GM21576 (cell line): ENCODE results near the gene RAB34.
"Not testable (repeated sequence)": the region's sequence is repeated elsewhere in the genome, so short reads cannot be mapped to it uniquely, and the experiment has no call there.

Experiments
- ATAC-seq: cut with Tn5 transposase; IDR thresholded peaks from one replicate; pipeline ENCODE4 v1.9.1; 2021; ENCODE audit warnings: mild to moderate bottlenecking, moderate library complexity; ENCODE audit not compliant: unreplicated experiment

Gene RAB34

GRCh38 chr17:28746611-28747050 lies 29.0 kb upstream of the RAB34 start:
- ATAC-seq = no peak

- ATAC-seq = no peak
These were observed 28.2 kb upstream of the RAB34 start for GRCh38 chr17:28745786-28746411.

- ATAC-seq = no peak
These were observed 27.5 kb upstream of the RAB34 start for GRCh38 chr17:28744972-28745785.

DNA sequence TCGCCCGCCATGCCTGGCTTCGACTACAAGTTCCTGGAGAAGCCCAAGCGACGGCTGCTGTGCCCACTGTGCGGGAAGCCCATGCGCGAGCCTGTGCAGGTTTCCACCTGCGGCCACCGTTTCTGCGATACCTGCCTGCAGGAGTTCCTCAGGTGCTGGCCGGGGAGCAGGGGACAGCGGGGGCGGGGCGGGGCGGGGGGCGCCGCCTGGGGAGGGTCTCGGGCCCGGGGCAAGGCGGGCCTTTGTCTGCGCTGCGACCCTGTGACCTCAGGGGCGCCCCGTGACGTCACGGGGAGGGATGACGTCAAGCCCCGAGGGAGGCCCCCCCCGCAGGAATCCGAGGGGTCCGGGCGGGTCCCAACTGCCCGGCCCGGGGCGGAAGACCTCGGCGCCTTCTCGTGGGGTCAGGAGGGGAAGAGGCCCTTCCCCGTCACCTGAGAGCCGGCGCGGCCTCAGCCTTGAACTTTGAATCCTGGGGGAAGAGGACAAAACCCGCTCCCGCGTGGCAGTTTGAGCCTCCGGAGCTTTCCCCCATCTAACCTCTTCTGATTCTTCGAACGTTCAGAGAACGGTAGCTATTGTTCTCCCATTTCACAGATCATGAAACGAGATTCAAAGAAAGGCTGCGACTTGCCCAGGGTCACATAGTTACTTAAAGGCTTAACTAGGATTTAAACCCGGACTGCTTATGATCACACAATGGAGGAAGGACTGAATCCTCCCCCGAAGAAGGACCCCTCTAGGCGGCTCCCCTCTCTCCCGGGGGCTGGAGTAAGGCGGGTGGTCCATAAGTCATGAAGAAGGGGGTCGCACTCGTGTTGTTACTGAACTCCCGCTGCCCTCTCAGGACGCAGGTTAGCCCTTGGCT lies 26.7 kb upstream of the RAB34 start:
- ATAC-seq = peak; percentile 28

GRCh38 chr17:28743243-28744103 lies 25.8 kb upstream of the RAB34 start, which contains the start of gene TRAF4:
Gene TRAF4, plus strand, starts transcription at chr17:28744011. Its CDS starts 102 bp downstream, at chr17:28744113.
- peak; percentile 64 for ATAC-seq

- no peak for ATAC-seq
These were observed 24.0 kb upstream of the RAB34 start for GRCh38 chr17:28741358-28742349.

DNA sequence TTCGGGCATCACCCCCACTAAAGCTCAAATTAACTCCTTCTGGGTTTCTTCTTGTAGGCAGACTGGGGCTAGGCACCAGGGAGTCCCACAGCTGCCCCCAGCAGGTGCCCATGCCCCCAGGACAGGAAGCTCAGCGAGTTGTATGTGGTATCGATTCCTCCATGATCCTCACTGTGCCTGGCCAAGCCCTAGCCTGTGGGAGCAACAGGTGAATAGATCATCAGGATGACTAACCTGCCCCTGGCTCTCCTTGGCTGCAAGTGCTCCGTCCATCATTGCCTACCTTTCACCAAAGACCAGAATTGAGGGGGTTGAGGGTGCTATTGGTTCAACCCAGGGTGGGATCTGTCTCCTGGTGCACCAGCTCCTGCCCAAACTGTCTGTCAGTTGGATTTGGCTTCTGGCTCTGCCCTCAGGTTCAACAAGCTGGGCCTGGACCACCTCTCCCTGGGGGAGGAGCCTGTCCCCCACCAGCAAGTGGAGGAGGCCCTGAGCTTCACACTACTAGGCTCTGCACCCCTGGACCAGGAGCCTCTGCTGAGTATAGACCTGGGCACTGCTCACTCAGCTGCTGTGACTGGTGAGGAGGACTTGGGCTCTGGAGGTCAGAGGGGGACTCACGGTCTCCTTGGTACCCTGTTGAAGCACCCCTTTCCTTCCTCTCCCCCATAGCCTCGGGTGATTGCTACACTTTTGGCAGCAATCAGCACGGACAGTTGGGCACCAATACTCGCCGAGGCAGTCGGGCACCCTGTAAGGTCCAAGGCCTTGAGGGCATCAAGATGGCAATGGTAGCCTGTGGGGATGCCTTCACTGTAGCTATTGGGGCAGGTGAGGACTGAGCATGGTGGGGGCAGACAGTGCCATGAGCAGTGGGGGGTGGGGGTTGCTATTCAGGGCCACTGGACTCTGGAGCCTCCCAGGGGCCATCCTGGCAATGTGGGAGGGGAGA lies 23.0 kb upstream of the RAB34 start:
- ATAC-seq = no peak

DNA sequence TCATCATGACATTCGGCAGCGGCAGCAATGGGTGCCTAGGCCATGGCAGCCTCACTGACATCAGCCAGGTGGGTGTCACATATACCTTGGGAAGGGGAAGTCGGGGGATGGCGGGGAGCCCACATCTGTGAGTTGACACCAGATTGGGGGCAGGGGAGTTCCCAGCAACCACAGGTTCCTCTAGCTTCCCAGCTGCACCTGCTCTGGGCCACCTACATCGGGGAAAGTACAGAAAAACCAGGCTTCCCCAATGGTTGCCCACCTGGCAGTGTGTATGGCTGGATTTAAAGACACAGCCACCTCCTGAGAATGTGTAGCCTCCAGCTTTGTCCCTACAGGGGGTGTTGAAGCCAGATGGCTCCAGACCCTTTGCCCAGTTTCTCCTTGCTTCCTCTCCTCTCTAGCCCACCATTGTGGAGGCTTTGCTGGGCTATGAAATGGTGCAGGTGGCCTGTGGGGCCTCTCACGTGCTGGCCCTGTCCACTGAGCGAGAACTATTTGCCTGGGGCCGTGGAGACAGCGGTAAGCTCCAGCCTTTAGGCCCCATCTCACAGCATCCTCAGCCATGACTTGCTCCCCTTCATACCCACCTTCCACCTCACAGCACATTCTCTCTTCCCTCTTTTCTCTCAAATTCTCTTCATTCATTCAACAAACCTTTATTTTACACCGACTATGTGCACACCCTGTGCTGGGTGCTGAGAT lies 21.2 kb upstream of the RAB34 start:
- ATAC-seq = no peak

DNA sequence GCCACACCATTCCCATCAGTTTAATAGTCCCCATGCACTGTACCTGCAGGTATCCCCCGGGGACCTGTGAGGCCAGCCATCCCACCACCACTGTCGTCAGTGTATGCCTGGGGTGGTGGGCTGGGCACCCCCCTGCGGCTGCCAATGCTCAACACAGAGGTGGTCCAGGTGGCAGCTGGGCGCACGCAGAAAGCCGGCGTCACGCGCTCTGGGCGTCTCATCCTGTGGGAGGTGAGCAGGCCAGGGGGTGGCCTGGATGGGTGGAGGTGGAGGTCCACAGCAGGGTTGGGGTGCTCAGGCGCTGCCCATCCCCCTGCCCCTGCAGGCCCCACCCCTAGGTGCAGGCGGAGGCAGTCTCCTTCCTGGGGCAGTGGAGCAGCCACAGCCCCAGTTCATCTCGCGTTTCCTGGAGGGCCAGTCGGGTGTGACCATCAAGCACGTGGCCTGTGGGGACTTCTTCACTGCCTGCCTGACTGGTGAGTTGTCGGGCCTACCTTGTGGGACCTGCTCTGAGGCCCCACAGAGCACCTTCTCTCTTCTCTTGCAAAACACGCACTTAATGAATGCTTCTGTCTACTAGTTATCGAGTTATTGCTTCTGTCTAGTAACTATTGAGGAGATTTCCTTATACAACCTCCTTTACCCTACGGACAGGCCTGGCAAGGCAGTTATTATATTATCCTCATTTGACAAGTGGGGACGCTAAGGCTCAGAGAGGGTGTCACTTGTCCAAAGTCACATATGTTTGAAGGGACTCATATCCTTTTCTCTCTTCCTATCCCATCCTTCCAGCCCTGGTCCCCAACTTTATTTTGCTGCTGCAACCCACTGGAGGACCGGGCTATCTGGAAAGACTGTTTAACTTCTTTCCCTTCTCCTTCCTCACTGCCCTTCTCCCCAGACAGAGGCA lies 20.4 kb upstream of the RAB34 start:
- peak; percentile 59 for ATAC-seq

- no peak for ATAC-seq
These were observed 19.6 kb upstream of the RAB34 start for GRCh38 chr17:28737316-28737715.

GRCh38 chr17:28735913-28736769 lies 18.5 kb upstream of the RAB34 start:
- not testable (repeated sequence) for ATAC-seq

DNA sequence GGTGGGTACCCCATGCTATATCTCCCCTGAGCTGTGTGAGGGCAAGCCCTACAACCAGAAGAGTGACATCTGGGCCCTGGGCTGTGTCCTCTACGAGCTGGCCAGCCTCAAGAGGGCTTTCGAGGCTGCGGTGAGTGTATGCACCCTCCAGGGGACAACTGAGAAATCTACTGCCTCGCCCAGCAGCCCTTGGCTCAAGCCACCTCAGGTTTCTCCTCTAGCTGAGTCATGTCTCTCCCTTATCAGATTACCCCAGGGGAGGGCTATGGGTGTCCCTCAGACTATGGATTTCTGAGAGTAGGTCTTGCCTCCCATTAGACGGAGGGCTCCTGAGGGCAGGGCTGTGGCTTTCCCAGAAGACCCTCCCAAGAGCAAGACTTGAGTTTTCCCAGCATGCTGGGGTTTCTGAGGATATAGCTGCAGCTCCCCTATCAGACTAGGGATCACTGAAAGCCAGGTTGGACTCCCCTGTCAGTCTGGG lies 17.6 kb upstream of the RAB34 start:
- ATAC-seq = no peak

- no peak for ATAC-seq
These were observed 17.1 kb upstream of the RAB34 start for GRCh38 chr17:28734712-28735241.

- ATAC-seq = no peak
These were observed 15.7 kb upstream of the RAB34 start for GRCh38 chr17:28733346-28733745.

- ATAC-seq = no peak
These were observed 12.3 kb upstream of the RAB34 start for GRCh38 chr17:28729950-28730330.
